K562 (cell line): Measurements from ENCODE around the gene CRABP2. TPM values are rescaled to one million over a fixed set of nuclear protein-coding genes. Genes with fewer than 3 reads are reported as not detected.

Source experiments
- ATAC-seq: fragments of 200-7000 bp; cut with Tn5 transposase; 3 replicates; pipeline ENCODE4 v1.9.1; 2020; ENCODE audit warnings: moderate library complexity
- BruUV-seq: library from RNA; stranded (reverse); fragments of 400-500 nt; replicated peaks from 2 replicates; lab custom pipeline; 2021; lab: Mats Ljungman, UMichigan
- CTCF ChIA-PET: fragments of 300-600 bp; formaldehyde crosslinking; extraction: SDS; loops from one replicate; lab custom pipeline; 2021; ENCODE audit warnings: low intra/inter-chr PET ratio; lab: Yijun Ruan, JAX
- POLR2A ChIA-PET: fragments of 300-600, 350-650 bp; sonication (Branson Sonifier 250); formaldehyde crosslinking; extraction: SDS; loops from one replicate; lab custom pipeline; 2021; ENCODE audit warnings: antibody characterized with exemption, inconsistent platforms; lab: Yijun Ruan, JAX
- DNase-seq, 4 experiments: peaks; one replicate each; pipeline versions ENCODE4 v3.0.0 to v3.0.0-alpha.2; 2011 to 2018; ENCODE audit warnings: low spot score in 3 of 4, mixed read lengths in 3 of 4; ENCODE audit errors: extremely low read depth in 1 of 4
- FAIRE-seq: peaks from 2 replicates; lab custom pipeline; 2011; peaks lifted over from hg19 to GRCh38; lab: Jason Lieb, UNC
- H2AFZ ChIP-seq: 2 replicates; pipeline ENCODE4 v1.6.0; 2011; ENCODE audit warnings: low read depth, low read length, control low read depth, inconsistent platforms
- H3K27ac ChIP-seq: fragments of 200-600 bp; 3 replicates; pipeline ENCODE4 v1.8.0; 2011; ENCODE audit warnings: low read depth, mild to moderate bottlenecking, control low read depth, inconsistent platforms, low read length, moderate library complexity, mixed read lengths; ENCODE audit errors: extremely low read depth
- H3K27me3 ChIP-seq, 2 experiments: fragments of 300-600 bp in 1 of 2; 2 replicates in 1 of 2; 3 replicates in 1 of 2; pipeline versions ENCODE4 v1.6.0 to v1.8.0; 2011; ENCODE audit warnings: inconsistent platforms in 2 of 2, low read length in 2 of 2, mild to moderate bottlenecking in 1 of 2, mixed read lengths in 1 of 2, moderate library complexity in 1 of 2; ENCODE audit not compliant: control insufficient read depth in 2 of 2, insufficient read depth in 2 of 2
- H3K36me3 ChIP-seq: fragments of 300-600 bp; 3 replicates; pipeline ENCODE4 v1.8.0; 2011; ENCODE audit warnings: mild to moderate bottlenecking, low read length, inconsistent platforms; ENCODE audit not compliant: control insufficient read depth, insufficient read depth
- H3K4me1 ChIP-seq, 2 experiments: fragments of 200-600 bp in 1 of 2; replicated peaks in 1 of 2; 2 replicates in 1 of 2; 3 replicates in 1 of 2; pipeline versions ENCODE4 v1.5.1 to v1.8.0; 2011; ENCODE audit warnings: inconsistent platforms in 2 of 2, low read length in 2 of 2, mild to moderate bottlenecking in 1 of 2, mixed read lengths in 1 of 2, moderate library complexity in 1 of 2; ENCODE audit not compliant: control insufficient read depth in 2 of 2, insufficient read depth in 2 of 2
- H3K4me2 ChIP-seq: 2 replicates; pipeline ENCODE4 v1.6.1; 2011; ENCODE audit warnings: low read length, control low read depth, inconsistent platforms, mixed read lengths; ENCODE audit not compliant: insufficient read depth
- H3K4me3 ChIP-seq: fragments of 200-600 bp; sonication (generic), shearing (Covaris generic); 2 replicates; pipeline ENCODE4 v1.5.1; 2016; ENCODE audit warnings: control low read depth, inconsistent platforms
- H3K79me2 ChIP-seq: fragments of 200-600 bp; 3 replicates; pipeline ENCODE4 v1.8.0; 2011; ENCODE audit warnings: low read length, inconsistent platforms; ENCODE audit not compliant: control insufficient read depth, insufficient read depth
- H3K9ac ChIP-seq, 2 experiments: 2 replicates each; pipeline versions ENCODE4 v1.6.0 to v1.6.1; 2011; ENCODE audit warnings: low read depth in 2 of 2, low read length in 2 of 2, control low read depth in 1 of 2, inconsistent platforms in 1 of 2, mild to moderate bottlenecking in 1 of 2, mixed read lengths in 1 of 2; ENCODE audit not compliant: insufficient read depth in 1 of 2
- H3K9me1 ChIP-seq: one replicate; pipeline ENCODE4 v1.6.0; 2011; ENCODE audit warnings: inconsistent platforms, mild to moderate bottlenecking, low read length, moderate library complexity; ENCODE audit not compliant: control insufficient read depth, insufficient read depth
- H3K9me3 ChIP-seq: replicated peaks from 2 replicates; pipeline ENCODE4 v1.5.1; 2011; ENCODE audit warnings: low read depth, low read length, inconsistent platforms; ENCODE audit not compliant: control insufficient read depth, insufficient read depth
- H4K20me1 ChIP-seq: replicated peaks from 2 replicates; pipeline ENCODE4 v1.6.1; 2011; ENCODE audit warnings: low read length, inconsistent platforms, mixed read lengths; ENCODE audit not compliant: control insufficient read depth, insufficient read depth
- BRF2 ChIP-seq: IDR thresholded peaks from 3 replicates; pipeline ENCODE4 v1.6.1; 2011; ENCODE audit warnings: borderline replicate concordance, mild to moderate bottlenecking; ENCODE audit not compliant: insufficient read length, insufficient read depth
- CC2D1A ChIP-seq: fragments of 450-650 bp; IDR thresholded peaks from 2 replicates; pipeline ENCODE4 v1.6.1; 2017; ENCODE audit warnings: mild to moderate bottlenecking
- EHMT2 ChIP-seq: fragments of 450-650 bp; IDR thresholded peaks from 2 replicates; pipeline ENCODE4 v1.6.1; 2018; ENCODE audit warnings: antibody characterized with exemption
- GMEB1 ChIP-seq: fragments of 250-450 bp; sonication (Bioruptor Pico); IDR thresholded peaks from 2 replicates; pipeline ENCODE4 v1.4.0; 2020; ENCODE audit warnings: mild to moderate bottlenecking
- HIVEP1 ChIP-seq: fragments of 250-450 bp; sonication (Bioruptor Pico); IDR thresholded peaks from 2 replicates; pipeline ENCODE4 v1.4.0; 2020; ENCODE audit warnings: mild to moderate bottlenecking
- MAZ ChIP-seq, 2 experiments: fragments of 450-650 bp in 1 of 2; sonication (generic) in 1 of 2; formaldehyde crosslinking; IDR thresholded peaks in 1 of 2; conservative IDR thresholded peaks in 1 of 2; 2 replicates each; pipeline versions ENCODE4 v1.4.0 to v1.5.0; 2020; ENCODE audit warnings: mild to moderate bottlenecking in 1 of 2, missing genetic modification reagents in 1 of 2
- MIER1 ChIP-seq: fragments of 450-650 bp; IDR thresholded peaks from 2 replicates; pipeline ENCODE4 v1.6.1; 2016; ENCODE audit warnings: antibody characterized with exemption, mild to moderate bottlenecking, low read depth
- NKRF ChIP-seq: fragments of 450-650 bp; IDR thresholded peaks from 2 replicates; pipeline ENCODE4 v1.6.1; 2016; ENCODE audit warnings: borderline replicate concordance
- POLR2A ChIP-seq: fragments of 450-650 bp; conservative IDR thresholded peaks from 2 replicates; pipeline ENCODE4 v1.6.1; 2016
- SUPT5H ChIP-seq: fragments of 450-650 bp; IDR thresholded peaks from 2 replicates; pipeline ENCODE4 v1.6.1; 2016
- ZHX1 ChIP-seq: fragments of 150-350 bp; conservative IDR thresholded peaks from 2 replicates; pipeline ENCODE4 v1.6.1; 2014; ENCODE audit warnings: low read length
- ZKSCAN1 ChIP-seq: fragments of 150-350 bp; IDR thresholded peaks from 2 replicates; pipeline ENCODE4 v1.6.1; 2016; ENCODE audit warnings: low read depth, low read length
- ZNF324 ChIP-seq: fragments of 250-450 bp; sonication (Bioruptor Pico); IDR thresholded peaks from 2 replicates; pipeline ENCODE4 v1.4.0; 2020; ENCODE audit warnings: mild to moderate bottlenecking
- WGBS: fragments of 100-300 bp; shearing (Covaris generic); methylation state at CpG from one replicate; pipeline ENCODE4 v1.1.6; 2016; ENCODE audit warnings: low coverage, mixed read lengths; ENCODE audit not compliant: insufficient coverage; ENCODE audit errors: missing lambda C conversion rate; 5-methylcytosine and 5-hydroxymethylcytosine counted together
- in situ Hi-C: fragments of 300-500 bp; cut with MboI; formaldehyde crosslinking; loops from 4 replicates; pipeline ENCODE4 v1.15.0; 2018; ENCODE audit warnings: inconsistent platforms, mixed read lengths
- intact Hi-C: fragments of 100-400 bp; cut with micrococcal nuclease; formaldehyde crosslinking; loops from 2 replicates; pipeline ENCODE4 v1.14.2; 2022
- polyA plus RNA-seq, 8 experiments: library from polyadenylated mRNA; depleted of rRNA in 4 of 8; stranded (reverse) in 5 of 8; unstranded in 3 of 8; fragments of >200 nt; fragmentation: Nextera tagmentation in 2 of 8; fragmentation: Illumina TruSeq in 1 of 8; extraction: Ambion mirVana in 2 of 8; extraction: Trizol in 1 of 8; gene quantifications; 2 replicates each; pipeline versions ENCODE4 v1.2.1 to v1.2.3, GENCODE V29; 2011 to 2014; ENCODE audit warnings: inconsistent platforms in 1 of 8, missing spikeins in 1 of 8
- total RNA-seq, 7 experiments: library from RNA; depleted of rRNA in 6 of 7; stranded (reverse); fragments of >200 nt in 6 of 7; fragmentation: Illumina TruSeq in 2 of 7; extraction: Trizol in 2 of 7; gene quantifications; 2 replicates each; pipeline versions ENCODE4 v1.2.1 to v1.2.3, GENCODE V29; 2011 to 2021; ENCODE audit warnings: low replicate concordance in 1 of 7

Gene CRABP2
- total and polyA plus RNA-seq, 9 of the 15 experiments (the other 6 are each of a cell fraction or from before 2014, with no cell fraction given): 0.30 to 2.5 (median 0.82) TPM

GRCh38 chr1:156652131-156652991, 53.0 kb downstream of the CRABP2 start:
- peaks cover 86% of the 10 kb centered on the region for H4K20me1 ChIP-seq
- POLR2A ChIA-PET: interaction anchor here (1.0 to 1.6 kb wide), 4 partner anchors 8 to 24 kb away, joined by 3 to 6 read pairs (median 4); partner anchors contain the start of gene NES
- TF ChIP-seq ZHX1 (no peak), EHMT2 (peak; percentile 96), CC2D1A (no peak), BRF2 (no peak), GMEB1 (no peak), NKRF (no peak), MAZ (CRISPR knock-in tag; conservative IDR thresholded peaks at IDR 0.05 in 1 of 2, IDR thresholded peaks at IDR 0.05 in 1 of 2) (0 out of 4 replicates have a peak, but pooled peaks of 1 of the 2 experiments have one; percentile 20), SUPT5H (no peak), MIER1 (peak; percentile 93), POLR2A (peak; percentile 1; the same call in 1 of the 2 replicates), ZKSCAN1 (no peak), ZNF324 (CRISPR knock-in tag) (no peak), HIVEP1 (CRISPR knock-in tag) (no peak)

More at GRCh38 chr1:156652131-156652991, 53.0 kb downstream of the CRABP2 start:
- WGBS: 67% methylated on average over 12 of the region's 16 CpGs
- Histone ChIP-seq H3K79me2 (peaks cover 45% of the 10 kb centered on the region), H3K4me2 (no peak overlapping the region), H3K9me3 (no peaks in the 10 kb centered on the region), H3K27me3 (no peaks in the 10 kb centered on the region), H3K4me1 (peaks cover 9 to 32% of the 10 kb centered on the region in 2 experiments), H3K4me3 (no peak overlapping the region), H3K9me1 (peaks cover 52% of the 10 kb centered on the region), H3K36me3 (peaks cover 54% of the 10 kb centered on the region; the same call in 2 of the 3 replicates), H2AFZ (no peak overlapping the region), H3K27ac (no peak overlapping the region), H3K9ac (no peak overlapping the region)
- in situ Hi-C loops (no loop called here), intact Hi-C loops (no loop called here)
- DNase-seq: peak in 2 of 4 experiments; percentile 39 to 64
- FAIRE-seq: peak; percentile 79
- no TSS peak for BruUV-seq
- ATAC-seq: peak; percentile 13; the same call in 1 of the 3 replicates
- CTCF ChIA-PET: interaction anchor here (1.1 kb wide), 1 partner anchor 27 kb away, joined by 4 read pairs; no protein-coding TSS in a partner anchor
